ENCODE data around the gene SYNGR3.

SYNGR3 gene

DNA sequence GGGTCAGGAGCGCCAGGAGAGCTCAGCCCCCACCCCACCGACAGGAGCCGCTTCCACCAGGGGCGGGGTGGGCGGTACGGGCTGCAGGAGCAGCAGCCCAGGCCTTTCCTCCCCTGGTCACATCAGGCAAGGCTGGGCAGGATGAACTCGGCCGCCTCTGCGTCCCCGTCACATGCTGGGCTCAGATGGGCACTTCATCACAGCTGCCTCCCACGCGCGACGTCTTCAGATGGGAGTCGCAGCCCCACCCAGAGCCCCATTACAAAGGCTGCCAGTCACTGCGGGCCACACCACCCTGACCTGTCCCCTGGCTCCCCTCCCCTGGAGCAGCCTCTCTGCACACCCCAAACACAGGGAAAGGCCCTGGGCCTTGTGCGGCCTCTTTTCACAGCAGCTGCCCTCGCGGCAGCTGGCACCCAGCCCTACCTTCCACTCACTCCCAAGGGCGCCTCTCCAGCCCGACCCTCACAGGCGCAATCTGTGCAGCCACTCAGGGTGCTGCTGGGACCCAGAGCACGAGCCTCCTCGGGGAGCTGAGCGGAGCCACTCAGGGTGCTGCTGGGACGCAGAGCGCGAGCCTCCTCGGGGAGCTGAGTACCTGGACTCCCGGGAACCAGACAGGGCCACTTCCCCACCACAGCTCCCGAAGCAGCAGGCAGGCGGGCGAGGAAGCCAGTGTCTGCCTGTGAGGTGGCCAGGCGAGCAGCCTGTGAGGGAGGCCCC, 15.2 kb downstream of the SYNGR3 start:
- H3K4me3 ChIP-seq (ENCODE audit: low read length), result no peak overlapping the region
- TF ChIP-seq, protein P1, sequence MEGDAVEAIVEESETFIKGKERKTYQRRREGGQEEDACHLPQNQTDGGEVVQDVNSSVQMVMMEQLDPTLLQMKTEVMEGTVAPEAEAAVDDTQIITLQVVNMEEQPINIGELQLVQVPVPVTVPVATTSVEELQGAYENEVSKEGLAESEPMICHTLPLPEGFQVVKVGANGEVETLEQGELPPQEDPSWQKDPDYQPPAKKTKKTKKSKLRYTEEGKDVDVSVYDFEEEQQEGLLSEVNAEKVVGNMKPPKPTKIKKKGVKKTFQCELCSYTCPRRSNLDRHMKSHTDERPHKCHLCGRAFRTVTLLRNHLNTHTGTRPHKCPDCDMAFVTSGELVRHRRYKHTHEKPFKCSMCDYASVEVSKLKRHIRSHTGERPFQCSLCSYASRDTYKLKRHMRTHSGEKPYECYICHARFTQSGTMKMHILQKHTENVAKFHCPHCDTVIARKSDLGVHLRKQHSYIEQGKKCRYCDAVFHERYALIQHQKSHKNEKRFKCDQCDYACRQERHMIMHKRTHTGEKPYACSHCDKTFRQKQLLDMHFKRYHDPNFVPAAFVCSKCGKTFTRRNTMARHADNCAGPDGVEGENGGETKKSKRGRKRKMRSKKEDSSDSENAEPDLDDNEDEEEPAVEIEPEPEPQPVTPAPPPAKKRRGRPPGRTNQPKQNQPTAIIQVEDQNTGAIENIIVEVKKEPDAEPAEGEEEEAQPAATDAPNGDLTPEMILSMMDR (conservative IDR thresholded peaks at IDR 0.05; ENCODE audit: low read length), result no peak
- DNase-seq (ENCODE audit: low read depth), result no peak

DNA sequence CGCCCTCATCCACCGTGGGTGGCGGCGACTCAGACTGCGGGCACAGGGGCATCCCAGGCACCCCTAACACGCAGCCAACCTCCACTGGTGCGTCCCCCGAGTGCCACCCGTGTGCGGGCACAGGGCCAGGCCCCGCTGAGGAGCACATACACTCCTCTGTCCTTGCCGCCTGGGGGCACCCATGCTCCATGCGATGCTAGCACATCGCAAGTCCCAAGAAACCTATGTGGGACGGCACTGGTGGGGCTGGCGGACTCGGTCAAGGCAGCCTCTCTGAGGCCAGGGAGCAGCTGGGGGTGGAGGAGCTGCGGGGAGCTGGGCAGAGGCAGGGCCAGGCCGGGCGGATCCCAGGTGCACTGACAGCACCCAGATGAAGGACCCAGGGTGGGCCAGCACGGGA, 15.9 kb downstream of the SYNGR3 start:
- peak; percentile 26 for DNase-seq (ENCODE audit: low read depth)
- TF ChIP-seq, protein P1 (conservative IDR thresholded peaks at IDR 0.05; ENCODE audit: low read length), result no peak
- H3K4me3 ChIP-seq (ENCODE audit: low read length), result no peak overlapping the region

GRCh38 chr16:2006317-2006716, 16.5 kb downstream of the SYNGR3 start:
- DNase-seq (ENCODE audit: low read depth), result no peak

DNA sequence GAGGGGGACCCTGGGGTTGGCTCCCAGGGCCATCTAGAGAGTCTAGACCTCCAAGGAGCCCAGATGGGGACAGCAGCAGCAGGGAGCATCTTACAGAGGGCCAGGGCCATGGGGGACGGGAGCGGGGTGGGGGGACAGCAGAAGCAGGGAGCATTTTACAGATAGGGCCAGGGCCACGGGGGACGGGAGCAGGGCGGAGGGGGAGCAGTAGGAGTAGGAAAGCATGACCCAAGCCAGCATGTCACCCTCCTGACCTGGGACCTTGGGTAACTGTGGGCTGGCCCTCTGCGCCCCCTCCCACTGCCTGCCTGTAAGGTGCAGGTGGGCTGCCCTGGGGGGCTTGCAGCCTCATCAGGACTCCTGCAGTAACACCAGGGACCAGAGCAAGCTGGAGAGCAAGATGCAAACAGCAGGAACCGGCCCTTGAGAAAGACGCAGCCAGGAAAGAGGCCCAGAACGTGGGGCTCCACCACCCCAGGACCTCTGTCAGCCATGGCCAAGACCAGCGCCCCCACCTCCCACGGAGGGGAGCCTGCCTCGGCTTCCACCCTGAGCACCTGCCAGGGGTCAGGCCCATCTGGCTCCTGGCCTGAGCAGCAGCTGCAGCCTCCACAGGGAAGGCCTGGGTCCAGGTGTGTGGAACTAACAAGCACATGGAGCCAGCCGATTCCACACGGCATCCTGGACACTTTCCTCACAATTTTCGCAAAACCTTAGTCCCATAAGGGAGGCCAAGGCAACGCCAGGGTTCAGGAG, 17.5 kb downstream of the SYNGR3 start:
- TF ChIP-seq, protein P1 (conservative IDR thresholded peaks at IDR 0.05; ENCODE audit: low read length), result no peak
- no peak for DNase-seq (ENCODE audit: low read depth)
- H3K4me3 ChIP-seq (ENCODE audit: low read length), result peak overlapping the region; percentile 86

More at GRCh38 chr16:2006317-2006716, 16.5 kb downstream of the SYNGR3 start:
- TF ChIP-seq, protein P1 (conservative IDR thresholded peaks at IDR 0.05; ENCODE audit: low read length), result no peak
- H3K4me3 ChIP-seq (ENCODE audit: low read length), result no peak overlapping the region

- H3K4me3 ChIP-seq (ENCODE audit: low read length), result peak overlapping the region; percentile 86
- peak; percentile 94 for DNase-seq (ENCODE audit: low read depth)
- TF ChIP-seq, protein P1 (conservative IDR thresholded peaks at IDR 0.05; ENCODE audit: low read length), result no peak
These were observed 18.3 kb downstream of the SYNGR3 start for GRCh38 chr16:2008009-2008526.

DNA sequence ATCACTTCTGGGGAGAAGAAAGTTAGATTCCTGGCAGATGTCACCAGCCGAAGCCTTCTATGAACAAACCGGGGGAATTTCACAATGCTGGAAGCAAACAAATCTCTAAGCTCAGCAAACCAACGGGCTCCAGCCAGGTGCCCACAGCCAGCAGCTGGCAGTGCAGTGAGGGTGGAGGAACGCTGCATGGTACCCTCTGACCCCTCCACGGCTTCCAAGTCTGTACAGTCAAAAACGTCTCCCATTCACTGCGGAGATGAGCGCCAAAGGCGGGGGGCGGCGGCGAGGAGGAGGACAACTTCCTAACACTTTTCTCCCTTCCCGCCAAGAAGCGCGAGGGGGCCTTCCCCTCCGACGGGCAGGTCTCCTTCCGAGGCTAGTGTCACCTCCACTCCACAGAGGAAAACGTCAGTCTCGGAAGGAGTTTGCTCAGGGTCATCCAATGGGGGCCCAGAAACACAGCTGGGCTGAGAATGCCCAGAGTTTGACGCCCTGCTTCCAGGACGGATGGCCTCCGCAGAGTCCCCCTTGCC, 18.9 kb downstream of the SYNGR3 start:
- peak; percentile 62 for DNase-seq (ENCODE audit: low read depth)
- TF ChIP-seq, protein P1 (conservative IDR thresholded peaks at IDR 0.05; ENCODE audit: low read length), result no peak
- peak overlapping the region; percentile 86 for H3K4me3 ChIP-seq (ENCODE audit: low read length)
